OCI-LY7 (cell line): ENCODE measurements around the gene SPCS3.

ENCODE experiments used
- EZH2phosphoT487 ChIP-seq: fragments of 200-600 bp; sonication (generic); IDR thresholded peaks from 2 replicates; pipeline ENCODE4 v1.6.1; 2018; ENCODE audit warnings: low read depth, borderline replicate concordance, mild to moderate bottlenecking, mixed run types, antibody characterized with exemption, low read length, moderate library complexity, mixed read lengths
- TF ChIP-seq, protein P1 (sequence below): fragments of 200-600 bp; sonication (generic); conservative IDR thresholded peaks from 2 replicates; pipeline ENCODE4 v1.5.1; 2014; ENCODE audit warnings: mild to moderate bottlenecking, antibody characterized with exemption, low read length, moderate library complexity, mixed read lengths

DNA sequence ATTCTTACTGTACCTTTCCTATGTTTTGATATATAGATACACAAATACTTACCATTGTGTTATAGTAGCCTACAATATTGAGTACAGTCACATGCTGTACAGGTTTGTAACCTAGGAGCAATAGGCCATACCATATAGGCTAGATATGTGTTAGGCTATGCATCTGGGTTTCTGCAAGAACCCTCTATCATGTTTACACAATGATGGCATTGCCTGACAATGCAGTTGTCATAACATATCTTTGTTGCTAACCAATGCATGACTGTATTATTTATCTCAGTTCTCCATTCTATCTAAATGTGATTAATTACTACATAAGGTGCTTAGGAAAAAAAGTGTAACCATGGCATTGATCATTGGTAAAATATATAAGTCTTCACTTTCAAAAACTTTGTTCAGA, 10.0 kb upstream of the SPCS3 start:
- TF ChIP-seq, protein P1, sequence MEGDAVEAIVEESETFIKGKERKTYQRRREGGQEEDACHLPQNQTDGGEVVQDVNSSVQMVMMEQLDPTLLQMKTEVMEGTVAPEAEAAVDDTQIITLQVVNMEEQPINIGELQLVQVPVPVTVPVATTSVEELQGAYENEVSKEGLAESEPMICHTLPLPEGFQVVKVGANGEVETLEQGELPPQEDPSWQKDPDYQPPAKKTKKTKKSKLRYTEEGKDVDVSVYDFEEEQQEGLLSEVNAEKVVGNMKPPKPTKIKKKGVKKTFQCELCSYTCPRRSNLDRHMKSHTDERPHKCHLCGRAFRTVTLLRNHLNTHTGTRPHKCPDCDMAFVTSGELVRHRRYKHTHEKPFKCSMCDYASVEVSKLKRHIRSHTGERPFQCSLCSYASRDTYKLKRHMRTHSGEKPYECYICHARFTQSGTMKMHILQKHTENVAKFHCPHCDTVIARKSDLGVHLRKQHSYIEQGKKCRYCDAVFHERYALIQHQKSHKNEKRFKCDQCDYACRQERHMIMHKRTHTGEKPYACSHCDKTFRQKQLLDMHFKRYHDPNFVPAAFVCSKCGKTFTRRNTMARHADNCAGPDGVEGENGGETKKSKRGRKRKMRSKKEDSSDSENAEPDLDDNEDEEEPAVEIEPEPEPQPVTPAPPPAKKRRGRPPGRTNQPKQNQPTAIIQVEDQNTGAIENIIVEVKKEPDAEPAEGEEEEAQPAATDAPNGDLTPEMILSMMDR = no peak
- no peak for TF ChIP-seq EZH2phosphoT487
